WTC11 (cell line): Measurements from ENCODE around the gene ZNF273.

Experiments
- ATF1 ChIP-seq: sonication (generic); formaldehyde crosslinking; IDR thresholded peaks from 2 replicates; pipeline ENCODE4 v1.8.1; 2023; ENCODE audit warnings: mild to moderate bottlenecking, moderate library complexity, missing genetic modification reagents
- CTCF ChIP-seq: fragments of 200-600 bp; IDR thresholded peaks from 2 replicates; pipeline ENCODE4 v1.8.0; 2022; ENCODE audit warnings: antibody characterized with exemption
- FOXK1 ChIP-seq: sonication (generic); formaldehyde crosslinking; IDR thresholded peaks from 2 replicates; pipeline ENCODE4 v1.8.0; 2022; ENCODE audit warnings: mild to moderate bottlenecking, moderate library complexity, missing genetic modification reagents
- NR1H2 ChIP-seq: sonication (generic); formaldehyde crosslinking; IDR thresholded peaks from 2 replicates; pipeline ENCODE4 v1.9.0; 2021; ENCODE audit warnings: mild to moderate bottlenecking, moderate library complexity, missing genetic modification reagents
- SMAD4 ChIP-seq: sonication (generic); formaldehyde crosslinking; IDR thresholded peaks from 2 replicates; pipeline ENCODE4 v1.8.0; 2022; ENCODE audit warnings: mild to moderate bottlenecking, missing genetic modification reagents
- ZNF416 ChIP-seq: fragments of 250-450 bp; sonication (Bioruptor Pico); IDR thresholded peaks from 2 replicates; pipeline ENCODE4 v1.9.0; 2021; ENCODE audit warnings: mild to moderate bottlenecking, inconsistent platforms
- ZSCAN18 ChIP-seq: fragments of 250-450 bp; sonication (Bioruptor Pico); IDR thresholded peaks from 2 replicates; pipeline ENCODE4 v2.1.2; 2022; ENCODE audit warnings: mild to moderate bottlenecking, moderate library complexity
- TF ChIP-seq, protein P1 (sequence below): fragments of 250-450 bp; sonication (Bioruptor Pico); IDR thresholded peaks from 2 replicates; pipeline ENCODE4 v1.9.0; 2021; ENCODE audit warnings: mild to moderate bottlenecking, borderline replicate concordance
- TF ChIP-seq, protein P2 (sequence below): sonication (generic); formaldehyde crosslinking; IDR thresholded peaks from 2 replicates; pipeline ENCODE4 v1.8.1; 2023; ENCODE audit warnings: mild to moderate bottlenecking, missing genetic modification reagents, moderate library complexity
- TF ChIP-seq, protein P3 (sequence below): sonication (generic); formaldehyde crosslinking; IDR thresholded peaks from 2 replicates; pipeline ENCODE4 v1.8.0; 2023; ENCODE audit warnings: missing genetic modification reagents
- TF ChIP-seq, protein P4 (sequence below): sonication (generic); formaldehyde crosslinking; IDR thresholded peaks from 2 replicates; pipeline ENCODE4 v1.8.1; 2023; ENCODE audit warnings: mild to moderate bottlenecking, missing genetic modification reagents

- no peak for TF ChIP-seq ATF1 (CRISPR knock-in tag)
- TF ChIP-seq ZNF416, result no peak
- no peak for TF ChIP-seq CTCF
- no peak for TF ChIP-seq ZSCAN18 (CRISPR knock-in tag)
- no peak for TF ChIP-seq SMAD4 (CRISPR knock-in tag)
- TF ChIP-seq, protein P1, sequence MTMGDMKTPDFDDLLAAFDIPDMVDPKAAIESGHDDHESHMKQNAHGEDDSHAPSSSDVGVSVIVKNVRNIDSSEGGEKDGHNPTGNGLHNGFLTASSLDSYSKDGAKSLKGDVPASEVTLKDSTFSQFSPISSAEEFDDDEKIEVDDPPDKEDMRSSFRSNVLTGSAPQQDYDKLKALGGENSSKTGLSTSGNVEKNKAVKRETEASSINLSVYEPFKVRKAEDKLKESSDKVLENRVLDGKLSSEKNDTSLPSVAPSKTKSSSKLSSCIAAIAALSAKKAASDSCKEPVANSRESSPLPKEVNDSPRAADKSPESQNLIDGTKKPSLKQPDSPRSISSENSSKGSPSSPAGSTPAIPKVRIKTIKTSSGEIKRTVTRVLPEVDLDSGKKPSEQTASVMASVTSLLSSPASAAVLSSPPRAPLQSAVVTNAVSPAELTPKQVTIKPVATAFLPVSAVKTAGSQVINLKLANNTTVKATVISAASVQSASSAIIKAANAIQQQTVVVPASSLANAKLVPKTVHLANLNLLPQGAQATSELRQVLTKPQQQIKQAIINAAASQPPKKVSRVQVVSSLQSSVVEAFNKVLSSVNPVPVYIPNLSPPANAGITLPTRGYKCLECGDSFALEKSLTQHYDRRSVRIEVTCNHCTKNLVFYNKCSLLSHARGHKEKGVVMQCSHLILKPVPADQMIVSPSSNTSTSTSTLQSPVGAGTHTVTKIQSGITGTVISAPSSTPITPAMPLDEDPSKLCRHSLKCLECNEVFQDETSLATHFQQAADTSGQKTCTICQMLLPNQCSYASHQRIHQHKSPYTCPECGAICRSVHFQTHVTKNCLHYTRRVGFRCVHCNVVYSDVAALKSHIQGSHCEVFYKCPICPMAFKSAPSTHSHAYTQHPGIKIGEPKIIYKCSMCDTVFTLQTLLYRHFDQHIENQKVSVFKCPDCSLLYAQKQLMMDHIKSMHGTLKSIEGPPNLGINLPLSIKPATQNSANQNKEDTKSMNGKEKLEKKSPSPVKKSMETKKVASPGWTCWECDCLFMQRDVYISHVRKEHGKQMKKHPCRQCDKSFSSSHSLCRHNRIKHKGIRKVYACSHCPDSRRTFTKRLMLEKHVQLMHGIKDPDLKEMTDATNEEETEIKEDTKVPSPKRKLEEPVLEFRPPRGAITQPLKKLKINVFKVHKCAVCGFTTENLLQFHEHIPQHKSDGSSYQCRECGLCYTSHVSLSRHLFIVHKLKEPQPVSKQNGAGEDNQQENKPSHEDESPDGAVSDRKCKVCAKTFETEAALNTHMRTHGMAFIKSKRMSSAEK (CRISPR knock-in tag), result no peak
- TF ChIP-seq, protein P2, sequence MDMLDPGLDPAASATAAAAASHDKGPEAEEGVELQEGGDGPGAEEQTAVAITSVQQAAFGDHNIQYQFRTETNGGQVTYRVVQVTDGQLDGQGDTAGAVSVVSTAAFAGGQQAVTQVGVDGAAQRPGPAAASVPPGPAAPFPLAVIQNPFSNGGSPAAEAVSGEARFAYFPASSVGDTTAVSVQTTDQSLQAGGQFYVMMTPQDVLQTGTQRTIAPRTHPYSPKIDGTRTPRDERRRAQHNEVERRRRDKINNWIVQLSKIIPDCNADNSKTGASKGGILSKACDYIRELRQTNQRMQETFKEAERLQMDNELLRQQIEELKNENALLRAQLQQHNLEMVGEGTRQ, result no peak
- TF ChIP-seq, protein P3, sequence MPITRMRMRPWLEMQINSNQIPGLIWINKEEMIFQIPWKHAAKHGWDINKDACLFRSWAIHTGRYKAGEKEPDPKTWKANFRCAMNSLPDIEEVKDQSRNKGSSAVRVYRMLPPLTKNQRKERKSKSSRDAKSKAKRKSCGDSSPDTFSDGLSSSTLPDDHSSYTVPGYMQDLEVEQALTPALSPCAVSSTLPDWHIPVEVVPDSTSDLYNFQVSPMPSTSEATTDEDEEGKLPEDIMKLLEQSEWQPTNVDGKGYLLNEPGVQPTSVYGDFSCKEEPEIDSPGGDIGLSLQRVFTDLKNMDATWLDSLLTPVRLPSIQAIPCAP (CRISPR knock-in tag), result no peak
- no peak for TF ChIP-seq NR1H2 (CRISPR knock-in tag)
- TF ChIP-seq, protein P4, sequence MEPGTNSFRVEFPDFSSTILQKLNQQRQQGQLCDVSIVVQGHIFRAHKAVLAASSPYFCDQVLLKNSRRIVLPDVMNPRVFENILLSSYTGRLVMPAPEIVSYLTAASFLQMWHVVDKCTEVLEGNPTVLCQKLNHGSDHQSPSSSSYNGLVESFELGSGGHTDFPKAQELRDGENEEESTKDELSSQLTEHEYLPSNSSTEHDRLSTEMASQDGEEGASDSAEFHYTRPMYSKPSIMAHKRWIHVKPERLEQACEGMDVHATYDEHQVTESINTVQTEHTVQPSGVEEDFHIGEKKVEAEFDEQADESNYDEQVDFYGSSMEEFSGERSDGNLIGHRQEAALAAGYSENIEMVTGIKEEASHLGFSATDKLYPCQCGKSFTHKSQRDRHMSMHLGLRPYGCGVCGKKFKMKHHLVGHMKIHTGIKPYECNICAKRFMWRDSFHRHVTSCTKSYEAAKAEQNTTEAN (CRISPR knock-in tag), result no peak
- no peak for TF ChIP-seq FOXK1 (CRISPR knock-in tag)
Observed at GRCh38 chr7:64863969-64864368, 39.1 kb upstream of the ZNF273 start.
